ENCODE data around the gene PKIG.

DNA sequence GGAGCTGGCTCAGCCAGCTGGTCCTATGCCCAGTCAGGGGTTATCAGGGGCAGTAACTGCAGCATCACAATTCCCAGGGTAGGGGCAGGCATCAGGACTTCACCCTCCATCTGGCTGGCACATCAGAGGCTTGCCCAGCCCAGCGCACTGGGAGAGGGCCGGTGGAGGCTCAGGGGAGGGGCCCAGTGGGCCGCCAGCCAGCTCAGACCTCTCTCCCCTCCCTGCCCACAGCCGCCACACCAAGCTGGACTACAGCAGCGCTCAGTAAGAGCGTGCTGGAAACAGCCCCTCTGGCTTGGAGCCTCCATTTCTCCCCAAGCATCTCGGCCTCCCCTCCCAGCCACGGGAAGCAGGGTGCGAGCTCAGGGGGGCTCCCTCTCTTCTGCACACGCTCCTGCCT, 47.2 kb downstream of the PKIG start:
- TF ChIP-seq NRF1 (IDR thresholded peaks at IDR 0.05; ENCODE audit: low read depth, low read length) (no peak), JUND (IDR thresholded peaks at IDR 0.05) (no peak), TAF1 (IDR thresholded peaks at IDR 0.05; ENCODE audit: borderline replicate concordance, low read depth, low read length) (no peak), GATA2 (CRISPR knock-in tag; IDR thresholded peaks at IDR 0.05) (peak; percentile 14; the same call in 1 of the 2 replicates), EP300 (IDR thresholded peaks at IDR 0.05; ENCODE audit: borderline replicate concordance in 1 of 2, low read depth in 1 of 2, low read length in 1 of 2) (no peak), YY1 (IDR thresholded peaks at IDR 0.05; ENCODE audit: low read depth) (no peak), CTCF (IDR thresholded peaks at IDR 0.05) (no peak), GABPA (IDR thresholded peaks at IDR 0.05; ENCODE audit: low read depth) (no peak)
- TF ChIP-seq, protein P1, sequence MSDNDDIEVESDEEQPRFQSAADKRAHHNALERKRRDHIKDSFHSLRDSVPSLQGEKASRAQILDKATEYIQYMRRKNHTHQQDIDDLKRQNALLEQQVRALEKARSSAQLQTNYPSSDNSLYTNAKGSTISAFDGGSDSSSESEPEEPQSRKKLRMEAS (IDR thresholded peaks at IDR 0.05; ENCODE audit: low read depth): no peak
